Sigmoid colon (tissue), 7 donors: ENCODE results near the gene SYT11. TPM values are rescaled to one million over a fixed set of nuclear protein-coding genes. Genes with fewer than 3 reads are reported as not detected.

Source experiments
- DNase-seq: peaks from one replicate; pipeline ENCODE4 v3.0.0-alpha.2; 2019
- H3K27ac ChIP-seq, 4 donors: fragments of 200-600 bp; sonication (generic); one replicate each; pipeline ENCODE4 v1.5.1; 2016 to 2019; ENCODE audit warnings: mild to moderate bottlenecking in 1 of 4
- H3K27me3 ChIP-seq, 3 donors: fragments of 200-600 bp; sonication (generic); one replicate each; pipeline ENCODE4 v1.5.1; 2019; ENCODE audit warnings: mild to moderate bottlenecking in 1 of 3
- H3K36me3 ChIP-seq, 4 donors: fragments of 200-600 bp; sonication (generic); one replicate each; pipeline ENCODE4 v1.5.1; 2016 to 2019
- H3K4me1 ChIP-seq, 4 donors: fragments of 200-600 bp; sonication (generic); one replicate each; pipeline ENCODE4 v1.5.1; 2017 to 2019
- H3K4me3 ChIP-seq, 4 donors: fragments of 200-600 bp; sonication (generic); one replicate each; pipeline ENCODE4 v1.5.1; 2017 to 2019; ENCODE audit warnings: mild to moderate bottlenecking in 2 of 4, moderate library complexity in 1 of 4
- H3K9me3 ChIP-seq, 4 donors: fragments of 200-600 bp in 3 of 4; sonication (generic) in 3 of 4; one replicate each; pipeline versions ENCODE4 v1.5.1 to v1.6.1; 2013 to 2019
- CTCF ChIP-seq, 4 experiments: fragments of 450-650 bp in 3 of 4; fragments of 200-600 bp in 1 of 4; IDR thresholded peaks; one replicate each; pipeline ENCODE4 v1.5.1; 2016 to 2019; ENCODE audit warnings: antibody characterized with exemption in 4 of 4, mild to moderate bottlenecking in 3 of 4, moderate library complexity in 2 of 4
- EP300 ChIP-seq, 4 donors: sonication (generic); formaldehyde crosslinking; IDR thresholded peaks; one replicate each; pipeline ENCODE4 v1.6.1; 2017; ENCODE audit warnings: antibody characterized with exemption in 4 of 4
- POLR2A ChIP-seq, 2 donors: fragments of 450-650 bp; IDR thresholded peaks; one replicate each; pipeline ENCODE4 v1.6.1; 2016; ENCODE audit warnings: antibody characterized with exemption in 2 of 2, mild to moderate bottlenecking in 2 of 2, moderate library complexity in 2 of 2
- POLR2AphosphoS5 ChIP-seq, 4 donors: sonication (generic); formaldehyde crosslinking; IDR thresholded peaks; one replicate each; pipeline ENCODE4 v1.6.1; 2017; ENCODE audit warnings: antibody characterized with exemption in 4 of 4
- WGBS, 2 donors: extraction: QIAGEN DNeasy Blood & Tissue Kit; methylation state at CpG; one replicate each; pipeline ENCODE4 v1.1.7; 2013; 5-methylcytosine and 5-hydroxymethylcytosine counted together
- intact Hi-C: fragments of 100-400 bp; cut with DNase I; formaldehyde crosslinking; loops from one replicate; pipeline ENCODE4 v1.15.1; 2023
- polyA plus RNA-seq, 3 donors: library from polyadenylated mRNA; stranded (reverse); fragments of 200-250 nt; gene quantifications; one replicate each; pipeline ENCODE4 v1.2.3, GENCODE V29; 2013
- total RNA-seq, 4 donors: library from RNA; depleted of rRNA; stranded (reverse); fragments of >200 nt; gene quantifications; one replicate each; pipeline ENCODE4 v1.1.0, GENCODE V29; 2016
- donor health status: healthy with polysubstance abuse.
- donor health status: Bipolar disorder and iron deficiency.
- donor health status: healthy.

SYT11 gene
- total and polyA plus RNA-seq, 7 donors = under 0.01 to 29.1 (median 14.0) TPM

DNA sequence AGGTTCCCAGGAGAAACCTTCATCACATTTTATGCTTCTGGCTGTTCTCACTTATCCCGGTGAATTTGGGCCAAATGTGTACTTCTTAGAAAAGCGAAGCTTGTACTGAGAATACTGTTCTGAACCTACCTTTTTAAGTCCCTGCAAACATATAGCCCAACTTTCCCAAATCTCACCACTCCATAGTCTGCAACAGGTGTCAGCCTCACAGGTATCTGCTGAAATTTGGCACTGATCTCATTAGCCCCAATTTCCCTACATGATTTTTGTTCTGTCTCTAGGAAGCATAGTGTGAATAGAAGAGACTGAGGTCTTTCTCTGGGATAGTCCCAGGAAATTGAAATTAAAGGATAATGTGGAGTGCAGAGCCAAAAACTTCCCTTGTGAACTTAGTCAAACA lies 40.3 kb downstream of the SYT11 start:
- WGBS, 2 donors = 95 to 98% methylated on average over 2 of the region's 2 CpGs
- no peak for DNase-seq
- Histone ChIP-seq H3K27me3 (no peaks in the 10 kb centered on the region), H3K9me3 (no peaks in the 10 kb centered on the region), H3K4me3 (no peak overlapping the region), H3K4me1 (no peaks in the 10 kb centered on the region), H3K36me3 (peaks cover 23 to 86% (median 57%) of the 10 kb centered on the region in 4 donors), H3K27ac (no peak overlapping the region)
- TF ChIP-seq POLR2AphosphoS5 (IDR thresholded peaks at IDR 0.05) (no peak), EP300 (IDR thresholded peaks at IDR 0.05) (no peak), CTCF (IDR thresholded peaks at IDR 0.05) (no peak), POLR2A (IDR thresholded peaks at IDR 0.05) (no peak)
- intact Hi-C loops = no loop called here

GRCh38 chr1:155900161-155900560 lies 40.8 kb downstream of the SYT11 start:
- Histone ChIP-seq H3K4me3 (no peak overlapping the region), H3K9me3 (no peaks in the 10 kb centered on the region), H3K27me3 (no peaks in the 10 kb centered on the region), H3K4me1 (no peaks in the 10 kb centered on the region), H3K36me3 (peaks cover 26 to 91% (median 62%) of the 10 kb centered on the region in 4 donors), H3K27ac (no peak overlapping the region)
- no peak for TF ChIP-seq CTCF (IDR thresholded peaks at IDR 0.05)
- TF ChIP-seq POLR2AphosphoS5 (IDR thresholded peaks at IDR 0.05) = no peak
- no peak for TF ChIP-seq EP300 (IDR thresholded peaks at IDR 0.05)
- no peak for TF ChIP-seq POLR2A (IDR thresholded peaks at IDR 0.05)
- no peak for DNase-seq
- 93% methylated on average over 4 of the region's 4 CpGs for WGBS, 2 donors
- intact Hi-C loops = no loop called here

DNA sequence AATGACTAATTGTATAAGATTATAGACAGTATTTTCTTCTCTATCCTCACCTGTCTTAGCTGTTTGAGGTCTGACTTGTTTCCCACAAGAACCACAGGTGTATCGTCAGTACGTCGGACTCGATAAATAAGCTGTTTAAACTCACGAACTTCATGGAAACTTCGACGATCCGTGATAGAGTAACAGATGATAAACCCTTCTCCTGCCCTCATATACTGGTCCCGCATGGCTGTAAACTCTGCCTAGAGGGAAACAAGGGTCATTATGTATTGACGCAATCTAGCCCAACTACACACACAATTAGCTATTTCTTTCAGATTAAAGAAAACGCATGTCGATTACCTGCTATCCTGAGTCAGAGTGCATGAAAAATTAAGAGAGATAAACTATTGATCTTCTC lies 44.9 kb downstream of the SYT11 start:
- H3K36me3 ChIP-seq = peaks cover 26 to 97% (median 77%) of the 10 kb centered on the region in 4 donors
- H3K9me3 ChIP-seq = no peaks in the 10 kb centered on the region
- no peaks in the 10 kb centered on the region for H3K27me3 ChIP-seq
- no peak overlapping the region for H3K4me3 ChIP-seq
- TF ChIP-seq EP300 (IDR thresholded peaks at IDR 0.05) = no peak
- no peak for TF ChIP-seq CTCF (IDR thresholded peaks at IDR 0.05)
- no peak for TF ChIP-seq POLR2AphosphoS5 (IDR thresholded peaks at IDR 0.05)
- TF ChIP-seq POLR2A (IDR thresholded peaks at IDR 0.05) = no peak
- 95 to 96% methylated on average over 12 of the region's 12 CpGs for WGBS, 2 donors
- H3K4me1 ChIP-seq = peaks cover 0 to 5% (median 2%) of the 10 kb centered on the region in 4 donors
- no peak for DNase-seq
- no peak overlapping the region for H3K27ac ChIP-seq
- intact Hi-C loops = no loop called here

DNA sequence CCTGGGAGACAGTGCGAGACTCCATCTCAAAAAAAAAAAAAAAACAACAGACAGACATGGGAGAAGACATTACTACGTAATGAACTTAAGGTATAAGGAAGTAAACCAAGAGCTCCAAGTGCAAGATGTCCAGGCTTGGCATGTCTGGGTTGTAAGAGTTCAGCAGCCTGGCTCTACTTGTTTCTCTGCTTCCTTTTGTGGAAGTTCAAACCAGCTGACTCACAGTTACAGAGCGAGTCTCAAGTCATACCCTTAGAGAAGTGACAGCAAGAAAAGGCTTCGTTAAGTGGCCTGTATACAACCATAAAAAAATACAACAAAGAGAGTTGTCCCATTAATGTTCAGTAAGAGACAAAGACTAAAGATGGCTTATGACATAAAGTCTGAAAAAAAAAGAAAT lies 50.5 kb downstream of the SYT11 start:
- Histone ChIP-seq H3K4me3 (peak overlapping the region; percentile 67 to 88 (median 79)), H3K4me1 (peaks cover 0 to 22% (median 18%) of the 10 kb centered on the region in 4 donors), H3K27me3 (no peaks in the 10 kb centered on the region), H3K36me3 (peaks cover 11 to 72% (median 44%) of the 10 kb centered on the region in 4 donors), H3K9me3 (no peaks in the 10 kb centered on the region), H3K27ac (peak overlapping the region; percentile 91 to 96 (median 92))
- 58 to 82% methylated on average over 4 of the region's 4 CpGs for WGBS, 2 donors
- no peak for TF ChIP-seq CTCF (IDR thresholded peaks at IDR 0.05)
- no peak for TF ChIP-seq EP300 (IDR thresholded peaks at IDR 0.05)
- TF ChIP-seq POLR2AphosphoS5 (IDR thresholded peaks at IDR 0.05) = peak in 1 of 4 donors; percentile 7
- intact Hi-C loops = loop anchor here (2.0 kb wide), 2 partner anchors 25 to 53 kb away; partner anchors contain the start of genes GON4L and KHDC4
- no peak for DNase-seq

- intact Hi-C loops = loop anchor here (2.0 kb wide), 2 partner anchors 24 to 54 kb away; partner anchors contain the start of genes GON4L and KHDC4
- WGBS, 2 donors = 2 to 6% methylated on average over 11 of the region's 11 CpGs
- TF ChIP-seq CTCF (IDR thresholded peaks at IDR 0.05) = no peak
- no peak for TF ChIP-seq EP300 (IDR thresholded peaks at IDR 0.05)
- TF ChIP-seq POLR2A (IDR thresholded peaks at IDR 0.05) = no peak
- TF ChIP-seq POLR2AphosphoS5 (IDR thresholded peaks at IDR 0.05) = no peak
These were observed 51.3 kb downstream of the SYT11 start for GRCh38 chr1:155910621-155911121.

More at GRCh38 chr1:155910621-155911121, 51.3 kb downstream of the SYT11 start:
- peaks cover 0 to 22% (median 18%) of the 10 kb centered on the region in 4 donors for H3K4me1 ChIP-seq
- peak; percentile 69 for DNase-seq
- no peaks in the 10 kb centered on the region for H3K9me3 ChIP-seq
- H3K27ac ChIP-seq = peak overlapping the region; percentile 91 to 96 (median 92)
- peak overlapping the region; percentile 67 to 88 (median 79) for H3K4me3 ChIP-seq
- H3K27me3 ChIP-seq = no peaks in the 10 kb centered on the region
- H3K36me3 ChIP-seq = peaks cover 17 to 72% (median 44%) of the 10 kb centered on the region in 4 donors
